ENCODE measurements around the gene CACNB2.

CACNB2 gene

GRCh38 chr10:18297659-18298058 is 157.4 kb downstream of the CACNB2 start:
- no peak for TF ChIP-seq JUND (IDR thresholded peaks at IDR 0.05; ENCODE audit: low read depth)
- in situ Hi-C loops (cut with HindIII; ENCODE audit: low pct_unique_long_range_greater_than_20kb, low sequenced_read_pairs) = no loop called here
- DNase-seq (ENCODE audit: low read depth in 1 of 2, low spot score in 1 of 2) = no peak

GRCh38 chr10:18298256-18298655 is 158.0 kb downstream of the CACNB2 start:
- in situ Hi-C loops (cut with HindIII; ENCODE audit: low pct_unique_long_range_greater_than_20kb, low sequenced_read_pairs) = no loop called here
- DNase-seq (ENCODE audit: low read depth in 1 of 2, low spot score in 1 of 2) = no peak

GRCh38 chr10:18303851-18304801 is 163.9 kb downstream of the CACNB2 start:
- no peak for TF ChIP-seq JUND (IDR thresholded peaks at IDR 0.05; ENCODE audit: low read depth)
- no peak for DNase-seq (ENCODE audit: low read depth in 1 of 2, low spot score in 1 of 2)
- in situ Hi-C loops (cut with HindIII; ENCODE audit: low pct_unique_long_range_greater_than_20kb, low sequenced_read_pairs) = no loop called here

More at GRCh38 chr10:18298256-18298655, 158.0 kb downstream of the CACNB2 start:
- no peak for TF ChIP-seq JUND (IDR thresholded peaks at IDR 0.05; ENCODE audit: low read depth)

GRCh38 chr10:18306031-18306430 is 165.8 kb downstream of the CACNB2 start:
- in situ Hi-C loops (cut with HindIII; ENCODE audit: low pct_unique_long_range_greater_than_20kb, low sequenced_read_pairs) = no loop called here
- no peak for DNase-seq (ENCODE audit: low read depth in 1 of 2, low spot score in 1 of 2)
- no peak for TF ChIP-seq JUND (IDR thresholded peaks at IDR 0.05; ENCODE audit: low read depth)

GRCh38 chr10:18308600-18308999 is 168.4 kb downstream of the CACNB2 start:
- no peak for TF ChIP-seq JUND (IDR thresholded peaks at IDR 0.05; ENCODE audit: low read depth)
- in situ Hi-C loops (cut with HindIII; ENCODE audit: low pct_unique_long_range_greater_than_20kb, low sequenced_read_pairs) = no loop called here
- DNase-seq (ENCODE audit: low read depth in 1 of 2, low spot score in 1 of 2) = no peak

- no peak for TF ChIP-seq JUND (IDR thresholded peaks at IDR 0.05; ENCODE audit: low read depth)
- in situ Hi-C loops (cut with HindIII; ENCODE audit: low pct_unique_long_range_greater_than_20kb, low sequenced_read_pairs) = no loop called here
Measured at GRCh38 chr10:18310761-18311160, 170.5 kb downstream of the CACNB2 start.

GRCh38 chr10:18312374-18313139 is 172.3 kb downstream of the CACNB2 start:
- in situ Hi-C loops (cut with HindIII; ENCODE audit: low pct_unique_long_range_greater_than_20kb, low sequenced_read_pairs) = no loop called here
- TF ChIP-seq JUND (IDR thresholded peaks at IDR 0.05; ENCODE audit: low read depth) = no peak
- peak in 1 of 2 experiments; percentile 37 for DNase-seq (ENCODE audit: low read depth in 1 of 2, low spot score in 1 of 2)

More at GRCh38 chr10:18310761-18311160, 170.5 kb downstream of the CACNB2 start:
- no peak for DNase-seq (ENCODE audit: low read depth in 1 of 2, low spot score in 1 of 2)

GRCh38 chr10:18313140-18313530 is 172.9 kb downstream of the CACNB2 start:
- in situ Hi-C loops (cut with HindIII; ENCODE audit: low pct_unique_long_range_greater_than_20kb, low sequenced_read_pairs) = no loop called here
- TF ChIP-seq JUND (IDR thresholded peaks at IDR 0.05; ENCODE audit: low read depth) = no peak
- no peak for DNase-seq (ENCODE audit: low read depth in 1 of 2, low spot score in 1 of 2)

- no peak for DNase-seq (ENCODE audit: low read depth in 1 of 2, low spot score in 1 of 2)
- TF ChIP-seq JUND (IDR thresholded peaks at IDR 0.05; ENCODE audit: low read depth) = no peak
- in situ Hi-C loops (cut with HindIII; ENCODE audit: low pct_unique_long_range_greater_than_20kb, low sequenced_read_pairs) = no loop called here
Measured at GRCh38 chr10:18313626-18314025, 173.4 kb downstream of the CACNB2 start.

- DNase-seq (ENCODE audit: low read depth in 1 of 2, low spot score in 1 of 2) = no peak
- in situ Hi-C loops (cut with HindIII; ENCODE audit: low pct_unique_long_range_greater_than_20kb, low sequenced_read_pairs) = no loop called here
- TF ChIP-seq JUND (IDR thresholded peaks at IDR 0.05; ENCODE audit: low read depth) = no peak
Measured at GRCh38 chr10:18319628-18320027, 179.4 kb downstream of the CACNB2 start.

GRCh38 chr10:18321371-18321770 is 181.1 kb downstream of the CACNB2 start:
- no peak for TF ChIP-seq JUND (IDR thresholded peaks at IDR 0.05; ENCODE audit: low read depth)
- DNase-seq (ENCODE audit: low read depth in 1 of 2, low spot score in 1 of 2) = no peak

GRCh38 chr10:18323916-18324315 is 183.7 kb downstream of the CACNB2 start:
- no peak for TF ChIP-seq JUND (IDR thresholded peaks at IDR 0.05; ENCODE audit: low read depth)
- in situ Hi-C loops (cut with HindIII; ENCODE audit: low pct_unique_long_range_greater_than_20kb, low sequenced_read_pairs) = no loop called here
- no peak for DNase-seq (ENCODE audit: low read depth in 1 of 2, low spot score in 1 of 2)

More at GRCh38 chr10:18321371-18321770, 181.1 kb downstream of the CACNB2 start:
- in situ Hi-C loops (cut with HindIII; ENCODE audit: low pct_unique_long_range_greater_than_20kb, low sequenced_read_pairs) = no loop called here

GRCh38 chr10:18325410-18325809 is 185.2 kb downstream of the CACNB2 start:
- TF ChIP-seq JUND (IDR thresholded peaks at IDR 0.05; ENCODE audit: low read depth) = no peak
- DNase-seq (ENCODE audit: low read depth in 1 of 2, low spot score in 1 of 2) = no peak
- in situ Hi-C loops (cut with HindIII; ENCODE audit: low pct_unique_long_range_greater_than_20kb, low sequenced_read_pairs) = no loop called here

Measured in T47D (cell line).